SKM-1 (cell line): ENCODE data around the gene RAP1GAP.

Experiments used
- DNase-seq: peaks from one replicate; lab custom pipeline; 2025; ENCODE audit not compliant: unreplicated experiment; lab: John Stamatoyannopoulos, UW

Gene RAP1GAP

GRCh38 chr1:21669258-21670058, at the start of gene RAP1GAP:
Gene RAP1GAP, minus strand, starts transcription at chr1:21669357. Its CDS starts 49,325 bp downstream, at chr1:21620032.
- no peak for DNase-seq

- no peak for DNase-seq
These were observed 47.0 kb upstream of the RAP1GAP start for GRCh38 chr1:21716169-21716568.

- DNase-seq, result no peak
These were observed 38.7 kb upstream of the RAP1GAP start for GRCh38 chr1:21707891-21708290.

- no peak for DNase-seq
These were observed 38.1 kb upstream of the RAP1GAP start for GRCh38 chr1:21707086-21707840.

- peak; percentile 64 for DNase-seq
These were observed 37.1 kb upstream of the RAP1GAP start for GRCh38 chr1:21706151-21706835.

GRCh38 chr1:21705303-21705980, 36.3 kb upstream of the RAP1GAP start:
- DNase-seq, result no peak

GRCh38 chr1:21704145-21704544, 35.0 kb upstream of the RAP1GAP start:
- no peak for DNase-seq

GRCh38 chr1:21703318-21703963, 34.3 kb upstream of the RAP1GAP start:
- DNase-seq, result no peak

- DNase-seq, result no peak
These were observed 33.6 kb upstream of the RAP1GAP start for GRCh38 chr1:21702780-21703179.

- DNase-seq, result no peak
These were observed 32.2 kb upstream of the RAP1GAP start for GRCh38 chr1:21701401-21701800.

GRCh38 chr1:21700094-21700493, 30.9 kb upstream of the RAP1GAP start:
- no peak for DNase-seq

- DNase-seq, result no peak
These were observed 27.8 kb upstream of the RAP1GAP start for GRCh38 chr1:21696931-21697330.

- no peak for DNase-seq
These were observed 24.6 kb upstream of the RAP1GAP start for GRCh38 chr1:21693732-21694131.

GRCh38 chr1:21691739-21692138, 22.6 kb upstream of the RAP1GAP start:
- DNase-seq, result no peak

GRCh38 chr1:21689661-21690372, 20.7 kb upstream of the RAP1GAP start:
- DNase-seq, result no peak

GRCh38 chr1:21687081-21687529, 17.9 kb upstream of the RAP1GAP start:
- no peak for DNase-seq

GRCh38 chr1:21685946-21686678, 17.0 kb upstream of the RAP1GAP start:
- no peak for DNase-seq

GRCh38 chr1:21681426-21681825, 12.3 kb upstream of the RAP1GAP start:
- DNase-seq, result no peak

GRCh38 chr1:21680918-21681317, 11.8 kb upstream of the RAP1GAP start:
- no peak for DNase-seq
